ENCODE data around the gene FAM20B.
"Not testable (repeated sequence)": the region's sequence is repeated elsewhere in the genome, so short reads cannot be mapped to it uniquely, and the experiment has no call there.

FAM20B gene

DNA sequence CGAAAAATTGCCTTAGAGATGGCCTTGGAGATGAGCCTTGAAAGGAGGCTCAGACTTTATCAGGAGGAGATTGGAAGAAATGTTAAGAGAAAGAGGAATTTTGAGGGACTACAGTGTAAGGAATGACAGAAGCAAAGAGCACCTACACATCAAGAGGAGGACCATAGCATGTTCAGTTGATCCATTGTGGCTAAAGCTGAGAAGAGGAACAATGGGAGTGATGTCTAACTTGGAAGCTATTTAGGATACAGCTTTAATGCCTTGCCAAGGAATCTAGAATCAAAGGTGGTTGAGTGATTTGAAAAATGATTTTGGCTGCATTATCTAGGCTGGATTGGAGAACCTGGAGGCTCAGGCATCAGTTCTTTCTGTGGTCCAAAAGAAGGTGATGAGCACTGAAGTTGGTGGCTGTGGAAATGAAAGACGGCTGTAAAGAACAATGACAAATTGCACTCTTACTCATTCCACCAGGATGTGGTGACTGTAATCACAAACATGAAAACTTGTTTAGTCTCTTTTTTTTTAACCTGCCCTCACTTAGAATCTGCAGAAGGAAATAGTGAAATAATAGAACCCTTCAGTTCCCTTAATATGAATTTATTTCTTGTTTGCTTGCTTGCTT lies 11.3 kb downstream of the FAM20B start:
- no peak for DNase-seq
- H3K27me3 ChIP-seq = no peaks in the 10 kb centered on the region
- H3K4me1 ChIP-seq = peaks cover 8% of the 10 kb centered on the region
- H3K36me3 ChIP-seq = no peaks in the 10 kb centered on the region
- no peak overlapping the region for H3K4me3 ChIP-seq (ENCODE audit: low read depth, low read length)
- TF ChIP-seq CTCF (IDR thresholded peaks at IDR 0.05; ENCODE audit: low read depth, low read length) = no peak
- H3K9me3 ChIP-seq = no peaks in the 10 kb centered on the region

- no peak for DNase-seq
- no peaks in the 10 kb centered on the region for H3K27me3 ChIP-seq
- H3K4me1 ChIP-seq = peaks cover 8% of the 10 kb centered on the region
- no peaks in the 10 kb centered on the region for H3K36me3 ChIP-seq
- H3K4me3 ChIP-seq (ENCODE audit: low read depth, low read length) = no peak overlapping the region
- no peak for TF ChIP-seq CTCF (IDR thresholded peaks at IDR 0.05; ENCODE audit: low read depth, low read length)
- H3K9me3 ChIP-seq = no peaks in the 10 kb centered on the region
Observed at GRCh38 chr1:179038528-179039281, 13.0 kb downstream of the FAM20B start.

GRCh38 chr1:179039502-179040174 lies 13.9 kb downstream of the FAM20B start:
- H3K27me3 ChIP-seq; H3K36me3 ChIP-seq; DNase-seq; H3K4me1 ChIP-seq; H3K4me3 ChIP-seq (ENCODE audit: low read depth, low read length); H3K9me3 ChIP-seq: not testable (repeated sequence)

DNA sequence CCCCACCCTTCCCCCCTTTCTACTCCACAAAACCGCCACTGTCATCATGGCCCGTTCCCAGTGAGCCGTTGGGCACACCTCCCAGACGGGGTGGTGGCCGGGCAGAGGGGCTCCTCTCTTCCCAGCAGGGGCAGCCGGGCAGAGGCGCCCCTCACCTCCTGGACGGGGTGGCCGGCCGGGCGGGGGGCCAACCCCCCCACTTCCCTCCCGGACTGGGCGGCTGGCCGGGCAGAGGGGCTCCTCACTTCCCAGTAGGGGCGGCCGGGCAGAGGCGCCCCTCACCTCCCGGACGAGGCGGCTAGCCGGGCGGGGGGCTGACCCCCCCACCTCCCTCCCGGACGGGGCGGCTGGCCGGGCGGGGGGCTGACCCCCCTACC lies 14.5 kb downstream of the FAM20B start:
- H3K4me3 ChIP-seq (ENCODE audit: low read depth, low read length); DNase-seq; H3K4me1 ChIP-seq; H3K36me3 ChIP-seq; H3K9me3 ChIP-seq; H3K27me3 ChIP-seq: not testable (repeated sequence)

- H3K27me3 ChIP-seq = no peaks in the 10 kb centered on the region
- no peak for DNase-seq
- peaks cover 8% of the 10 kb centered on the region for H3K4me1 ChIP-seq
- no peak overlapping the region for H3K4me3 ChIP-seq (ENCODE audit: low read depth, low read length)
- H3K9me3 ChIP-seq = no peaks in the 10 kb centered on the region
- no peak for TF ChIP-seq CTCF (IDR thresholded peaks at IDR 0.05; ENCODE audit: low read depth, low read length)
- H3K36me3 ChIP-seq = no peaks in the 10 kb centered on the region
Observed at GRCh38 chr1:179042087-179042486, 16.4 kb downstream of the FAM20B start.

- H3K9me3 ChIP-seq = no peaks in the 10 kb centered on the region
- DNase-seq = no peak
- H3K36me3 ChIP-seq = no peaks in the 10 kb centered on the region
- H3K4me3 ChIP-seq (ENCODE audit: low read depth, low read length) = no peak overlapping the region
- peaks cover 8% of the 10 kb centered on the region for H3K4me1 ChIP-seq
- no peaks in the 10 kb centered on the region for H3K27me3 ChIP-seq
- no peak for TF ChIP-seq CTCF (IDR thresholded peaks at IDR 0.05; ENCODE audit: low read depth, low read length)
Observed at GRCh38 chr1:179042700-179043099, 17.0 kb downstream of the FAM20B start.

GRCh38 chr1:179043266-179043665 lies 17.6 kb downstream of the FAM20B start:
- no peak for TF ChIP-seq CTCF (IDR thresholded peaks at IDR 0.05; ENCODE audit: low read depth, low read length)
- no peaks in the 10 kb centered on the region for H3K27me3 ChIP-seq

More at GRCh38 chr1:179043266-179043665, 17.6 kb downstream of the FAM20B start:
- DNase-seq = no peak
- H3K4me3 ChIP-seq (ENCODE audit: low read depth, low read length) = no peak overlapping the region
- H3K4me1 ChIP-seq = peaks cover 8% of the 10 kb centered on the region
- no peaks in the 10 kb centered on the region for H3K9me3 ChIP-seq
- H3K36me3 ChIP-seq = no peaks in the 10 kb centered on the region

All from BE2C (cell line).